HG03439 (cell line): ENCODE data around the gene TOX2.

Source experiments
- ATAC-seq: cut with Tn5 transposase; IDR thresholded peaks from one replicate; pipeline ENCODE4 v1.9.1; 2021; ENCODE audit warnings: mild to moderate bottlenecking, moderate library complexity; ENCODE audit not compliant: unreplicated experiment

The TOX2 gene

DNA sequence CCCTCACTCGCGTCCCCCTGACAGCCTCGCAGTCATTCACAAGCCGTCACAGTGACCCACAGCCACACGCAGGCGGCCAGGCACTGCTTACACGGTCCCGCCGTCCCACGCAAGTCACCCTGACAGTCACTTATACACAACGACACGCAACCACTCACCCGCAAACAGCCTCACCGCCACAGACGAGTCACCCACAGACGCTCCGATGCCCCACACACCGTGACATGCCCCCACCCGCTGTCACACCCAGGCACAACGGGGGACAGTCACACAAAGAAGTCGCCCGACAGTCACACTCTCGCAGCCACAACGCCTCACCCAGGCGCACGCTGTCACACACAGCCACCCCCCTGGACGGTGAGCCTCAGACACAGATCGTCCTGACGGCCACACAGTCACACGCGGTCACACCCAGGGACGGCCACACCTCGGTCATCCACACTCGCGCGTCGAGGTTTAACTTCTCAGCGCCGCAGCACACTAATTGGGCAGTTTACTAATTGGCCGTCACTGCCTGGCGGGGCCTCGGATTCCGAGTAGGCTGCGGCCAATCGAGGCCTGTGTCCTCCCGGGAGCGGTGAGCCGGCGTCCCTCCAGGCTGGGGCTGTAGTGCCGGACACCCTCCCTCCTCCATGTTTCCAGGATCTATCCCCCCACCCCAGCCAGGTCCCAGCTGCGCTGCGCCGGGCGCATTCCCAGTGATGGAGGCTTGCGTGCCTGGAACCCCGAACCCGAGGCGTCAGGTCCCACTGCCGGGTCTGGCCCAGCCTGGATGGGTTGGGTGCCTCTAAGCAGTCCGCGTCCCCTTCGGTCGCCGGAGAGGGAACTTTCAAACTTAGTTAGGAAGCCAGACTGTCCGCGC is 790 bp downstream of the TOX2 start:
- ATAC-seq = peak; percentile 20

DNA sequence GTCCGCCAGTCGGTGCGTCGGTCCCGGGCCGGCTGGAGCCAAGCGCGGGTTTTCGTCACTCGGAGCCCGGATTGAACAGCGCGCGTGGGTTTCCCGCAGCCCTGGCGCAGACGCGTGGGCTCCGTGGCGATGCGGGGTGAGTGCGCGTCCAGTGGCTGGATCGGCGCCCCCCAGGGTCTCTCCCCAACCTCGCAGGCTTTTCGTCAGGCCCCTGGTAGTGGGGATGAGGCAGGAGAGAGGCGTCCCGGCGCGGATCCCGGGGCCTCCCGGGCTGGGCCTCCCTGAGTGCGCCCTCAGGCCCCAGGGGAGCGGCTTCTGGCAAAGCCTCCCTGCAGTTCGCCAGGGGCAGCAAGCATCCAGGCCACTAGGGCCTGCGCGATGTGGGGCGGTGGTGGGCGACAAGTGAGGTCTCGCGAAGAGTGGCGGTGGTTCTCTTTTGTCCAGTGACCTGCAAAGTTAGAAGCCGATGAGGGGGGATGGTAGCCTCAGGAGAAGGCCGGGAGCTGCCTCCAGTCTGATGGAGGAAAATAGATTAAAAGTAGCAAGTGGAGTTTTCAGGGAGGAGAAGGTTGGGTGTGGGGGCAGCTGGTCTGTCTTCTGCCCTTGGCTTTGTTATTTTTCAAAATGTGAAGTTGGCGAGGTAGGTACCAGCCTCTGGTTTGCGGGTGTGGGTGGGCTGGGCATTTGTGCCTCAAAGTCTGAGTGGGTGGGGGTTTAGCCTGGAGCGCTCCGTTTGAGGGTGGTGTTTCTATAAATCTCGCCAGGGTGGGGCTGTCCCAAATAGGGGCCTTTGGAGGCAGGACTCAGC is 1.6 kb downstream of the TOX2 start:
- ATAC-seq = no peak

GRCh38 chr20:43916881-43917371 is 2.3 kb downstream of the TOX2 start:
- ATAC-seq = no peak

GRCh38 chr20:43917380-43917779 is 2.7 kb downstream of the TOX2 start:
- ATAC-seq = no peak

DNA sequence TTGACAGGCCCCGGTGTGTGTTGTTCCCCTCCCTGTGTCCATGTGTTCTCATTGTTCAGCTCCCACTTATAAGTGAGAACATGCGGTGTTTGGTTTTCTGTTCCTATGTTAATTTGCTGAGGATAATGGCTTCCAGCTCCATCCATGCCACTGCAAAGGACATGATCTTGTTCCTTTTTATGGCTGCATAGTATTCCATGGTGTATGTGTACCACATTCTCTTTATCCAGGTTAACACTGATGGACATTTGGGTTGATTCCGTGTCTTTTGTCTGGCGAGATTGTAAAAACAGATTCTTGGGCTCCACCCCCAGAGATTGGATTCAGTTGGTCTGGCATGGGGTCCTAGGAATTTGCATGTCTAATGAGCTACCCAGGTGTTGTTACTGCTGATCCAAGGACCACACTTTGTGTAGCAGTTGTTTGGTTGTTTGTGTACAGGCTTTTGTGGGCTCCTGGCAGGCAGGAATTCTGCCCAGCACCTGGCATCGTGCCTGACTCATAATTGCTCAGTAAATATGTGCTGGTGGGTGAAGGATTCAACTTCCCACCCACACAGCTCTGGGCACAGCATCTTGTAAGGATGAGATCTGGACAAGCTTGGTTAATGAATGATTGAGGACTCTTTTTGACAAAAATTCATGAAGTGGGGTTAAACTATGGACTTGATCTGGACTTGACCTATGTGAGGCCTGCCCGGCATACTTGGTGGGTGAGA is 5.2 kb downstream of the TOX2 start:
- ATAC-seq = no peak

- no peak for ATAC-seq
These were observed 6.1 kb downstream of the TOX2 start for GRCh38 chr20:43920797-43921196.

- ATAC-seq = no peak
These were observed 6.7 kb downstream of the TOX2 start for GRCh38 chr20:43921227-43921780.

DNA sequence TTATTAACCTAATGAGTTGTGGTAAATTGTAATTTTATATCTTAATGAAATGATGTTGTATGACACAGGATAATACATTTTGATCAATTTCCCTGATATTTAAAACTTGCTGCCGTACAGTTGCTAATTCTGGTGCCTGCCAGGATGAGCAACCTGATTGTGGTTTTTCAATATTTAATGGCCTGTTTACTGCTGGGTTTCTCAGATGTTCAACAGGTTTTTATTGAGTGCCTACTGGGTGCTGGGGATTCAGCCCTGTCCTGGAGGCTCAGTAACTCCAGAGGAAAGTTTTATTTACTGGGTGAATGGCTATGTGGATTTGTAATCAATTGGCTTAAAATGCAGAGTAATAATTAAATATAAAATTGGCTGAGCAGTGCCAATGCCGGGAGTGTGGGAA is 8.0 kb downstream of the TOX2 start:
- no peak for ATAC-seq

DNA sequence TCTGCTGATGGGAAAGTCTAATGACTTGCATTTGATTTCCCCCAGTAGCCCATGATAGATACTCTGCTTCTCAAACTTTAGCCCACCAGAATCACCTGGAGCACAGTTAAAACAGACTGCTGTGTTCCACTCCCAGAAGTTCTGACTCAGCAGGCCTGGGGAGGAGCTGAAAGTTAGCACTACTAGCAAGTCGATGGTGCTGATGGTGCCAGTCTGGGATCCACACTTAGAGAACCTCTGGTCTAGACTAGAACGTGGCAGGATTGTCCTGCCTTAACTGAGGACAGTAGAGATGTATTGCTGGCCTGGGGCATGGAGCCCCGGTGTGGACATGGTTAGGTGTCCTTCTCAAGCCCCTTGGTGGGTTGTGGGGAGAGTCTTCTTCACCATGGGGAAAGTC is 8.7 kb downstream of the TOX2 start:
- ATAC-seq = no peak

DNA sequence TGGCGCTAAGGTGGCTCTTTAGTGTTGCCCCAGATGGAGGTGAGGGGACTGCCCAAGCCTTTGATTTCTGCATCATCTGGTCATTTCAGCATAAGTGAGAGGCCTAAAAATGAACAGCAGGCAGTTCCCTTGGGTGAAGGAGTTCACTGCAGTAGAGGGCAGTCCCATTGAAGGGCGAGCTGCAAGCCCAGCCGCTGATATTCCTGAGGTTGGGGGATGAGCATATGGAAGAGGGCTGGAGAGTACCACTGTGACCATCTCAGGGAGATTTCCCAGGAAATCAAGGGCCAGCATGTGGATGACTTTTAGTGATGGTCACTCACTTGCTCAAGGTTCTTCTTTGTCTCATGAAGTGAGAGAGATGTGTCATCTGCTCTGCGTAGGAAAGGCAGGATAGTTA is 9.3 kb downstream of the TOX2 start:
- ATAC-seq = no peak

GRCh38 chr20:43925215-43925614 is 10.6 kb downstream of the TOX2 start:
- ATAC-seq = no peak

GRCh38 chr20:43925801-43926200 is 11.1 kb downstream of the TOX2 start:
- ATAC-seq = no peak

- ATAC-seq = no peak
These were observed 11.8 kb downstream of the TOX2 start for GRCh38 chr20:43926287-43927050.

- ATAC-seq = no peak
These were observed 17.3 kb downstream of the TOX2 start for GRCh38 chr20:43931976-43932375.

GRCh38 chr20:43934833-43935232 is 20.2 kb downstream of the TOX2 start:
- ATAC-seq = no peak

DNA sequence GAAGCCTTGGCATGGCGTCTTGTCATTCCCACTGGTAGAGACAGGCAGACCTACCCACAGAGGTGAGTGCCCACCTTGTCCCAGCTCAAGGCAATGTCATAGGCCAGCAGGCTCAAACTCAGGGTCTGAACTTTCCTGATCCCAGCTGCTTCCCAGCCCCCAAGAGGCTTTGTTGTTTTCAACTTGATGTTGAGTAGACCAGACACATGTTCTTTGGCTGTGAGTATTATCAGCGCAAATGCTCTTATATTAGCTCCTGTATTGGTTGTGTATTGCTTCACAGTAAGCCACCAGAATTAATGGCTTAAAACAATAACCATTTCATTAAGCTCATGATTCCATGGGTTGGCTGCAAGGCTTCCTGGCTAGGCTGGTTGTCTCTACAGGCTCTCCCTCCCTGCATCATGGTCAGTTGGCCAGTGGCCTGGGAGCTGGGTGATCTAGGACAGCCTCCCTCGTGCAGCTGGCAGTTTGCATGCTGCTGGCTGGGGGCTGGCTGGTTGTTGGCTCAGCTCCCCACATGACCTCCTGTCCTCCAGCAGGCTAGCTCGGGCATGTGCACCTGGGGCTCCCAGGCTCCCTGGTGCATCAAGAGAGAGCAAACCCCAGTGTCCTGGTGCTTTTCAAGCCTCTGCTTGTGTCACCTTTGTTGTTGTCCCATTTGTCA is 21.6 kb downstream of the TOX2 start:
- ATAC-seq = no peak

GRCh38 chr20:43936805-43937204 is 22.2 kb downstream of the TOX2 start:
- ATAC-seq = no peak

- no peak for ATAC-seq
These were observed 22.9 kb downstream of the TOX2 start for GRCh38 chr20:43937591-43937990.

GRCh38 chr20:43938017-43938655 is 23.5 kb downstream of the TOX2 start:
- ATAC-seq = no peak
